K562 (cell line): ENCODE data around the gene PHC3. TPM values are rescaled to one million over a fixed set of nuclear protein-coding genes. Genes with fewer than 3 reads are reported as not detected.
A peak's percentile ranks its signal among the peaks of the same experiment; 100 is the strongest.

Experiments
- PRMT5 ChIP-seq: sonication (generic); formaldehyde crosslinking; IDR thresholded peaks from 2 replicates; pipeline ENCODE4 v1.5.0; 2020; ENCODE audit warnings: missing genetic modification reagents
- U2AF1 ChIP-seq: fragments of 200-400 bp; formaldehyde crosslinking; optimal IDR thresholded peaks from 2 replicates; pipeline ENCODE3; 2017; ENCODE audit warnings: mild to moderate bottlenecking, low read depth, low read length, moderate library complexity
- polyA plus RNA-seq, 8 experiments: library from polyadenylated mRNA; depleted of rRNA in 4 of 8; stranded (reverse) in 5 of 8; unstranded in 3 of 8; fragments of >200 nt; fragmentation: Nextera tagmentation in 2 of 8; fragmentation: Illumina TruSeq in 1 of 8; extraction: Ambion mirVana in 2 of 8; extraction: Trizol in 1 of 8; gene quantifications; 2 replicates each; pipeline versions ENCODE4 v1.2.1 to v1.2.3, GENCODE V29; 2011 to 2014; ENCODE audit warnings: inconsistent platforms in 1 of 8, missing spikeins in 1 of 8
- total RNA-seq, 7 experiments: library from RNA; depleted of rRNA in 6 of 7; stranded (reverse); fragments of >200 nt in 6 of 7; fragmentation: Illumina TruSeq in 2 of 7; extraction: Trizol in 2 of 7; gene quantifications; 2 replicates each; pipeline versions ENCODE4 v1.2.1 to v1.2.3, GENCODE V29; 2011 to 2021; ENCODE audit warnings: low replicate concordance in 1 of 7
- TF ChIP-seq, protein P1 (sequence below), 2 experiments: fragments of 450-650 bp; IDR thresholded peaks; 2 replicates each; pipeline ENCODE4 v1.6.1; 2016; ENCODE audit warnings: mild to moderate bottlenecking in 2 of 2, borderline replicate concordance in 1 of 2, low read depth in 1 of 2, moderate library complexity in 1 of 2
- TF ChIP-seq, protein P2 (sequence below): fragments of 450-650 bp; IDR thresholded peaks from 2 replicates; pipeline ENCODE4 v1.6.1; 2017; ENCODE audit warnings: antibody characterized with exemption, mild to moderate bottlenecking

The PHC3 gene
- total and polyA plus RNA-seq, 9 of the 15 experiments (the other 6 are each of a cell fraction or from before 2014, with no cell fraction given) = 3.1 to 21.6 (median 10.5) TPM

DNA sequence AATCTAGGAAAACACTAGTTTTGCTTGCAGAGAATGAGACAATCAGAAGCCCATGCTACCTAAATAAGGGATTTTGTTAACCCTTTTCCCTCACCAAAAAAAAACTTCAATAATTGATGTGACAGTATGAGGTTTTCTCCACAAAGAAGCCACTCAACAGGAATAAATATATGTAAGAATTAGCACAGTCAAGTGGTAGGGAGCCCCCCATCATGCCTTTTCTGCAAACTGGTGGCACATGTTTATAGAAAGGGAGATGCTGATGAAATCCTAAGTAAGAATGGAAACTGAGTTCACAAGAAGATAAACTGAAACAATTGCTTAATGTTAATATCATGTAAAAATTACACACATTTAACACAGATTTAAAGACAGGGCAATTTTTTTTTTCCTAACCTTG, 51.0 kb downstream of the PHC3 start (continued):
- TF ChIP-seq, protein P1, sequence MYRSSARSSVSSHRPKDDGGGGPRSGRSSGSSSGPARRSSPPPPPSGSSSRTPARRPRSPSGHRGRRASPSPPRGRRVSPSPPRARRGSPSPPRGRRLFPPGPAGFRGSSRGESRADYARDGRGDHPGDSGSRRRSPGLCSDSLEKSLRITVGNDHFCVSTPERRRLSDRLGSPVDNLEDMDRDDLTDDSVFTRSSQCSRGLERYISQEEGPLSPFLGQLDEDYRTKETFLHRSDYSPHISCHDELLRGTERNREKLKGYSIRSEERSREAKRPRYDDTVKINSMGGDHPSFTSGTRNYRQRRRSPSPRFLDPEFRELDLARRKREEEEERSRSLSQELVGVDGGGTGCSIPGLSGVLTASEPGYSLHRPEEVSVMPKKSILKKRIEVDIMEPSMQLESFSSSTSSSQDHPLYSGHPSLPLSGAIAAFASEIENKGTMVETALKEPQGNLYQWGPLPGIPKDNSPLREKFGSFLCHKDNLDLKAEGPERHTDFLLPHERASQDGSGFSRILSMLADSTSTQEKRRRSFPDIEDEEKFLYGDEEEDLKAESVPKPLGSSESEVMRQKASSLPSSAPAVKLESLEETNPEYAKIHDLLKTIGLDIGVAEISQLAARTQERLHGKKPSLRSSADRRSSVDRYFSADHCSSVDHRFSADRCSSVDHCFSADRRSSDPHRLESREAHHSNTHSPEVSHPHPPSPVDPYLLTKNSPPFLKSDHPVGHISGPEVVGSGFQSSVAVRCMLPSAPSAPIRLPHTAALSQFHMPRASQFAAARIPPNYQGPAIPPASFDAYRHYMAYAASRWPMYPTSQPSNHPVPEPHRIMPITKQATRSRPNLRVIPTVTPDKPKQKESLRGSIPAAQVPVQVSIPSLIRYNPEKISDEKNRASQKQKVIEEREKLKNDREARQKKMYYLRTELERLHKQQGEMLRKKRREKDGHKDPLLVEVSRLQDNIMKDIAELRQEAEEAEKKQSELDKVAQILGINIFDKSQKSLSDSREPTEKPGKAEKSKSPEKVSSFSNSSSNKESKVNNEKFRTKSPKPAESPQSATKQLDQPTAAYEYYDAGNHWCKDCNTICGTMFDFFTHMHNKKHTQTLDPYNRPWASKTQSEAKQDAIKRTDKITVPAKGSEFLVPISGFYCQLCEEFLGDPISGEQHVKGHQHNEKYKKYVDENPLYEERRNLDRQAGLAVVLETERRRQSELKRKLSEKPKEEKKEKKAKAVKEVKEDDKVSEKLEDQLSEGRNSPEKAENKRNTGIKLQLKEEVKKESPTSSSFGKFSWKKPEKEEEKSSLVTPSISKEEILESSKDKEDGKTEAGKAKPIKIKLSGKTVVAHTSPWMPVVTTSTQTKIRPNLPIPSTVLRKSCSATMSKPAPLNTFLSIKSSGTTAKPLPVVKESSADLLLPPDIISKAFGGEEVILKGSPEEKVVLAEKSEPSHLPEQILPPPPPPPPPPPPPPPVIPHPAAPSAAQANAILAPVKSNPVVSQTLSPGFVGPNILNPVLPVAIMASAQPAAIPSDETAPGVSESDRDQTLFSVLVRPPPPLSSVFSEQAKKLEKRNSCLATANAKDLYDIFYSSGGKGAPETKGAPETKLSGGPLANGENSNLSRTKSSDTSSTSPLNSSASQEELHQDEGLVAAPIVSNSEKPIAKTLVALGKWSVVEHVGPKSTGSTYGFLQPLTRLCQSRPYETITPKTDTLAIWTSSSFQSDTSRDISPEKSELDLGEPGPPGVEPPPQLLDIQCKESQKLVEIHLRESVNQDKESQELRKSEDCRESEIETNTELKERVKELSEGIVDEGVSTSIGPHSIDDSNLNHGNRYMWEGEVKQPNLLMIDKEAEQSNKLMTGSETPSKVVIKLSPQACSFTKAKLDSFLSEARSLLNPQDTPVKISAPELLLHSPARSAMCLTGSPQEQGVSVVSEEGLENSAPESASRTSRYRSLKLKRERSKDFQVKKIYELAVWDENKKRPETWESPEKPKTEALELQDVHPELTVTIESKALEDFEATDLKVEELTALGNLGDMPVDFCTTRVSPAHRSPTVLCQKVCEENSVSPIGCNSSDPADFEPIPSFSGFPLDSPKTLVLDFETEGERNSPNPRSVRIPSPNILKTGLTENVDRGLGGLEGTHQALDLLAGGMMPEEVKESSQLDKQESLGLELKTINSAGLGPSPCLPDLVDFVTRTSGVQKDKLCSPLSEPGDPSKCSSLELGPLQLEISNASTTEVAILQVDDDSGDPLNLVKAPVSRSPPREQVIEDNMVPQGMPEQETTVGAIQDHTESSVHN (IDR thresholded peaks at IDR 0.05; ENCODE audit: borderline replicate concordance in 1 of 2, low read depth in 1 of 2) = no peak
- TF ChIP-seq U2AF1 = no peak
- no peak for TF ChIP-seq PRMT5 (CRISPR knock-in tag)
- TF ChIP-seq, protein P2, sequence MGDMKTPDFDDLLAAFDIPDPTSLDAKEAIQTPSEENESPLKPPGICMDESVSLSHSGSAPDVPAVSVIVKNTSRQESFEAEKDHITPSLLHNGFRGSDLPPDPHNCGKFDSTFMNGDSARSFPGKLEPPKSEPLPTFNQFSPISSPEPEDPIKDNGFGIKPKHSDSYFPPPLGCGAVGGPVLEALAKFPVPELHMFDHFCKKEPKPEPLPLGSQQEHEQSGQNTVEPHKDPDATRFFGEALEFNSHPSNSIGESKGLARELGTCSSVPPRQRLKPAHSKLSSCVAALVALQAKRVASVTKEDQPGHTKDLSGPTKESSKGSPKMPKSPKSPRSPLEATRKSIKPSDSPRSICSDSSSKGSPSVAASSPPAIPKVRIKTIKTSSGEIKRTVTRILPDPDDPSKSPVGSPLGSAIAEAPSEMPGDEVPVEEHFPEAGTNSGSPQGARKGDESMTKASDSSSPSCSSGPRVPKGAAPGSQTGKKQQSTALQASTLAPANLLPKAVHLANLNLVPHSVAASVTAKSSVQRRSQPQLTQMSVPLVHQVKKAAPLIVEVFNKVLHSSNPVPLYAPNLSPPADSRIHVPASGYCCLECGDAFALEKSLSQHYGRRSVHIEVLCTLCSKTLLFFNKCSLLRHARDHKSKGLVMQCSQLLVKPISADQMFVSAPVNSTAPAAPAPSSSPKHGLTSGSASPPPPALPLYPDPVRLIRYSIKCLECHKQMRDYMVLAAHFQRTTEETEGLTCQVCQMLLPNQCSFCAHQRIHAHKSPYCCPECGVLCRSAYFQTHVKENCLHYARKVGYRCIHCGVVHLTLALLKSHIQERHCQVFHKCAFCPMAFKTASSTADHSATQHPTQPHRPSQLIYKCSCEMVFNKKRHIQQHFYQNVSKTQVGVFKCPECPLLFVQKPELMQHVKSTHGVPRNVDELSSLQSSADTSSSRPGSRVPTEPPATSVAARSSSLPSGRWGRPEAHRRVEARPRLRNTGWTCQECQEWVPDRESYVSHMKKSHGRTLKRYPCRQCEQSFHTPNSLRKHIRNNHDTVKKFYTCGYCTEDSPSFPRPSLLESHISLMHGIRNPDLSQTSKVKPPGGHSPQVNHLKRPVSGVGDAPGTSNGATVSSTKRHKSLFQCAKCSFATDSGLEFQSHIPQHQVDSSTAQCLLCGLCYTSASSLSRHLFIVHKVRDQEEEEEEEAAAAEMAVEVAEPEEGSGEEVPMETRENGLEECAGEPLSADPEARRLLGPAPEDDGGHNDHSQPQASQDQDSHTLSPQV = 0 out of 2 replicates have a peak, but pooled peaks have one; percentile 28
